GM18505 (cell line): ENCODE results near the gene RASA3.
"Not testable (repeated sequence)": the region's sequence is repeated elsewhere in the genome, so short reads cannot be mapped to it uniquely, and the experiment has no call there.

Experiments used
- ATAC-seq: cut with Tn5 transposase; IDR thresholded peaks from one replicate; pipeline ENCODE4 v1.9.1; 2021; ENCODE audit not compliant: unreplicated experiment
- POLR2A ChIP-seq: IDR thresholded peaks from 4 replicates; pipeline ENCODE4 v1.6.1; 2011; ENCODE audit warnings: borderline replicate concordance; ENCODE audit not compliant: insufficient read depth, insufficient read length; ENCODE audit errors: extremely low read depth

The RASA3 gene

GRCh38 chr13:114081761-114082681, 50.4 kb downstream of the RASA3 start:
- TF ChIP-seq POLR2A = no peak
- no peak for ATAC-seq

GRCh38 chr13:114080739-114081561, 51.5 kb downstream of the RASA3 start:
- ATAC-seq = no peak
- no peak for TF ChIP-seq POLR2A

- no peak for TF ChIP-seq POLR2A
- no peak for ATAC-seq
These were observed 52.6 kb downstream of the RASA3 start for GRCh38 chr13:114079601-114080536.

GRCh38 chr13:114078461-114079451, 53.7 kb downstream of the RASA3 start:
- TF ChIP-seq POLR2A = no peak
- ATAC-seq = no peak

DNA sequence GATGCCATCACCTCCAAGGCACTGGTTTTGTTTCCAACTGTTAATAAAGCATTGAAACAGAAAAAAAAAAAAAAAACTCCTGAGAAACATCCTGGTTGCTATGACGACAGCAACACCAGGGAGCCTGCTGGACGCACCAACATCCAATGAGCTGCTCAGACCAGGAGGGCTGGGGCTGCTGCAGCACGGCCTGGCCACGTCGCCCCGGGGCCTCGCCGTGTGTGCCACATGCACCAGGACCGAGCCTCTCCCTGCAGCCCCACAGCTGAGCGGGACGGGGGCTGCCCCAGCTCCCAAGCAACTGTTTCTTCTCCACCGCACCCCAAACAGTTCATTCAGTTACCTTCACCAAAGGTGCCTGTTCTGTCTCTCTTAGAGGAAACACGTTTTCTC, 54.5 kb downstream of the RASA3 start:
- no peak for TF ChIP-seq POLR2A
- no peak for ATAC-seq

GRCh38 chr13:114077099-114077932, 55.1 kb downstream of the RASA3 start:
- no peak for ATAC-seq
- TF ChIP-seq POLR2A = no peak

DNA sequence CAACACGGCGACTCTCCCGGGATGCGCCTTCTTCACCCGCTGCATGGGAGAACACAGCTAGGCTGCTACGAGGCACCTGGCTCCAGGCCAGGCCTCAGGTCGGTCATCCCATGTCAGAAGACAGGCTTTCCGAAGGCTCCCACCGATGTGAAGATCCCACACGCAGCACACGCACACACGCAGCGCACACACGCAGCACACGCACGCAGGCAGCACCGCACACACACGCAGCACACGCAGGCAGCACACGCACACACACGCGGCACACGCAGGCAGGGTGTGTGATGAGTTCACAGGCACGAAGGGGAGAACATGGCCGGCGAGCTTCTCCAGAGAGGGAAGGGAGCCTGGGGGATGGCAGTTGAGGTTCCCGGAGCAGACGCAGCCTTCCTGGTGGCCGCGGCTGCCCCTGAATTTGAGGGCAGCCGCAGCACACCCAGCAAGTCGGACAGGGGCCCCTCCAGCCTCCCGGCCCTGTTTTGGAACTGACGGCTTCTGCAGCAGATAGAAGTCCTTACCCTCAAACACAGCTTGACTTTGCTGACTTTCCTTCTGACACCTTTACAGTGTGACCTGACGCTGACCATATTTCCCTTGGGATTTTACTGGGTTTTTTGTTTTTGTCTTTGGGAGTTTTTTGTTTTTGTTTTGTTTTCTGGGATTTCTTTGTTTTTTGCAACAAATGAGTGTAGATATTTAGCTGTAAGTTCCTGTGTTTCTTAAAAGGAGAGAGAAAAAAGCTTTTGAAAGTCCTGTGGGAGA, 55.9 kb downstream of the RASA3 start:
- peak; percentile 18 for TF ChIP-seq POLR2A
- no peak for ATAC-seq

DNA sequence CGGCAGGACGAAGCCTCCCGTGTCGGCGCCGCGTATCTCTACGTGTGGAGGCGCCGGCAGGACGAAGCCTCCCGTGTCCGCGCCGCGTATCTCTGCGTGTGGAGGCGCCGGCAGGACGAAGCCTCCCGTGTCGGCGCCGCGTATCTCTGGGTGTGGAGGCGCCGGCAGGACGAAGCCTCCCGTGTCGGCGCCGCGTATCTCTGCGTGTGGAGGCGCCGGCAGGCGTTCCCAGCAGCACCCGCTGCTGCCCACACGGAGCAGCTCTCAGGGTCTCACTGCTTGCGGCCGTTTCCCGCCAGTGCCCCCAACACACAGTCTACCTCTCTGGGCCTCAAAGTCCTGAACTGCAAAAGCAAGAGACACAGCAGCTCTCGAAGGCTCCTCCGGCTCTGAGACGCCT, 56.6 kb downstream of the RASA3 start:
- not testable (repeated sequence) for ATAC-seq

DNA sequence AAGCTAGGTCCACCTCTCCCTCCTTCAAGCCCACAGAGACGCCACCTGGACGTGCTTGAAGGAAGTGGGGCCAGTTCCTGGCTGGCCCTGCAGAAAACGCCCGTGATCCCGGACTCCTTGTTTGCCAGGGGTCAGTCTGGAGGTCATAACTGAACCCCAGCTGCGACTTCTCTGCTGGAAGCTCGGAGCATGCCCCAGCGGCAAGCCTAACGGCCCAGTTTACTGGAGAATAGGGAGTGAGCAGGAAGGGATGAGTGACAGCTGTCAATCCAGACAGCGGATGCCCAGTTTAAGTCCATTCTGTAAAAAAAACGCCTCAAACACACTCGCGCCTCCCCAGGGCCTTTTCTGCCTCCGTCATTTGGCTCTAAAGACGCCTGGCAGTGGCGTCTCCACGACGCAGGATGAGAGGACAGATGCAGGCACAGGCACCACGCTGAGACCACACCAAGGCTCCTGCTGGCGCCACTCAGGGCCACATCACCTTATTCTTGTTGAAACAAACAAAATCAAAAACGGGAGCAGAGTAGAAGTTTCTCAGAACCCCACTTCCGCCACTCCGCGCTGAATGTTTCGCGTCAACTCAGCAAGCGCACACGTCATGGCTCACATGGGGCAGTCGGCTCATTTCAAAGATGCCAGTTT, 57.6 kb downstream of the RASA3 start:
- TF ChIP-seq POLR2A = no peak
- no peak for ATAC-seq
